BJ (cell line): Measurements from ENCODE around the gene AGBL4. TPM values are rescaled to one million over a fixed set of nuclear protein-coding genes. Genes with fewer than 3 reads are reported as not detected.

ENCODE experiments used
- CTCF ChIA-PET: fragments of 350-600 bp; formaldehyde crosslinking; extraction: SDS; loops from one replicate; lab custom pipeline; 2021; ENCODE audit warnings: antibody characterized with exemption, inconsistent platforms; lab: Yijun Ruan, JAX
- POLR2A ChIA-PET: fragments of 300-600 bp; sonication (Branson Sonifier 250); formaldehyde crosslinking; extraction: SDS; loops from one replicate; lab custom pipeline; 2021; ENCODE audit warnings: antibody characterized with exemption; lab: Charles Lee
- DNase-seq: peaks from one replicate; pipeline ENCODE4 v3.0.0-alpha.2; 2011; ENCODE audit warnings: low read depth
- H3K27me3 ChIP-seq: 2 replicates; pipeline ENCODE4 v1.6.0; 2011; ENCODE audit warnings: low read length; ENCODE audit not compliant: control insufficient read depth, insufficient read depth
- H3K36me3 ChIP-seq: 2 replicates; pipeline ENCODE4 v1.5.1; 2011; ENCODE audit warnings: low read length; ENCODE audit not compliant: control insufficient read depth, insufficient read depth
- H3K4me3 ChIP-seq: 2 replicates; pipeline ENCODE4 v1.5.1; 2011; ENCODE audit warnings: low read depth, mild to moderate bottlenecking, control low read depth, low read length
- polyA plus RNA-seq: library from polyadenylated mRNA; depleted of rRNA; stranded (reverse); fragments of >200 nt; gene quantifications from 2 replicates; pipeline ENCODE4 v1.2.3, GENCODE V29; 2011
- TF ChIP-seq, protein P1 (sequence below): IDR thresholded peaks from 2 replicates; pipeline ENCODE4 v1.5.1; 2011; ENCODE audit warnings: low read depth, mild to moderate bottlenecking, control low read depth, inconsistent platforms, low read length, moderate library complexity; ENCODE audit not compliant: insufficient read depth

Gene AGBL4
- polyA plus RNA-seq, 1 experiment = not detected

DNA sequence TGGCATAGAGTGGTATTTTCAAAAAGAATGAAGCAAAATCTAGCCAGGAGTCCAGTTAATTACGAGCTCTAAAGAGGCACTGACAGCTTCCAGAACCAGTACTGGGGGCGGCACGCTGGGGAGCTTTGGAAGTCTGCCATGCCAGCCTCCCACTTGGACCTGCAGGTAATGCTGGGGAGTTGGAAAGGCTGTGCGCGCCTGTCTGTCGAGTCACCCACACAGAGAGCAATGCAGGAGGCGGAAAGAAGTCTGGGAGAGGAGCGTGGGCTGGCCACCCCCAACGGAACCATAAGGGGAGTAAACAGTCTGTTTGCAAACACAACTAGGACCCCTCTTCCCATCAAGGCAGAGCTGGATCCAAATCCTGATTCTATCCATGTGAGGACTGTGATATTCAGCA, 1331.5 kb downstream of the AGBL4 start:
- POLR2A ChIA-PET = no interaction called here
- CTCF ChIA-PET = interaction anchor here (0.7 to 1.5 kb wide), 4 partner anchors 15 to 125 kb away, joined by 3 to 4 read pairs (median 3); no protein-coding TSS in a partner anchor

DNA sequence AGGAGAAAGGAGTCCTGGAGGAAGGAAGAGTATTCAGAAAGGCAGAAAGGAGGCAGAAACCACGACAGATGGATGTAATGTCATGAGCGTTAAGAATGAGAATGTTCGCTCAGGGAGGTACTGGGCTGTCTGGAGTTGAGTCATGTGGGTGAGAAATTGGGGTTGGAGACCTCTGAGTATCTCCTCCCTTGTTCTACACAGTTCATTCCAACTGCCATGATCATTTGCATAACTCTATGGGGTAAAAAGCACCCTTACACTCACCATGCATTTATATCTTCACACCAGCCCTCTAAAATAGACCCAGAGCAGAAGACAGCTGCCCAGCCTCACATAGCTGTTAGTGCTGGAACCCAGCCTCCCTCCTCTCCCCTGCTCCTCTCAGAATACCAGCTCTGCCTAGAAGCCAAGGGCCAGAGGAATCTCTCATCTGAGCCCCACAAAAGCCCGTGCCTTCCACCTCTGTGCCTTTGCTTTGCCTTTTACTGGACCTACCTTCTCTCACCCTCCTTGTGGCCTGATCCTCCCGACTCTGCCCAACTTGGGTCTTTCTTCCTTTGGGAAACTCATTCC, 1332.2 kb downstream of the AGBL4 start:
- ChIA-PET CTCF (interaction anchor here (0.7 to 1.5 kb wide), 4 partner anchors 15 to 126 kb away, joined by 3 to 4 read pairs (median 3); no protein-coding TSS in a partner anchor), POLR2A (no interaction called here)
- Histone ChIP-seq H3K36me3 (no peaks in the 10 kb centered on the region), H3K27me3 (no peaks in the 10 kb centered on the region), H3K4me3 (no peak overlapping the region)
- no peak for DNase-seq
- TF ChIP-seq, protein P1, sequence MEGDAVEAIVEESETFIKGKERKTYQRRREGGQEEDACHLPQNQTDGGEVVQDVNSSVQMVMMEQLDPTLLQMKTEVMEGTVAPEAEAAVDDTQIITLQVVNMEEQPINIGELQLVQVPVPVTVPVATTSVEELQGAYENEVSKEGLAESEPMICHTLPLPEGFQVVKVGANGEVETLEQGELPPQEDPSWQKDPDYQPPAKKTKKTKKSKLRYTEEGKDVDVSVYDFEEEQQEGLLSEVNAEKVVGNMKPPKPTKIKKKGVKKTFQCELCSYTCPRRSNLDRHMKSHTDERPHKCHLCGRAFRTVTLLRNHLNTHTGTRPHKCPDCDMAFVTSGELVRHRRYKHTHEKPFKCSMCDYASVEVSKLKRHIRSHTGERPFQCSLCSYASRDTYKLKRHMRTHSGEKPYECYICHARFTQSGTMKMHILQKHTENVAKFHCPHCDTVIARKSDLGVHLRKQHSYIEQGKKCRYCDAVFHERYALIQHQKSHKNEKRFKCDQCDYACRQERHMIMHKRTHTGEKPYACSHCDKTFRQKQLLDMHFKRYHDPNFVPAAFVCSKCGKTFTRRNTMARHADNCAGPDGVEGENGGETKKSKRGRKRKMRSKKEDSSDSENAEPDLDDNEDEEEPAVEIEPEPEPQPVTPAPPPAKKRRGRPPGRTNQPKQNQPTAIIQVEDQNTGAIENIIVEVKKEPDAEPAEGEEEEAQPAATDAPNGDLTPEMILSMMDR = no peak

More for the DNA sequence above, 1331.5 kb downstream of the AGBL4 start:
- Histone ChIP-seq H3K36me3 (no peaks in the 10 kb centered on the region), H3K4me3 (no peak overlapping the region), H3K27me3 (no peaks in the 10 kb centered on the region)
- DNase-seq = no peak
- TF ChIP-seq, protein P1 = no peak

DNA sequence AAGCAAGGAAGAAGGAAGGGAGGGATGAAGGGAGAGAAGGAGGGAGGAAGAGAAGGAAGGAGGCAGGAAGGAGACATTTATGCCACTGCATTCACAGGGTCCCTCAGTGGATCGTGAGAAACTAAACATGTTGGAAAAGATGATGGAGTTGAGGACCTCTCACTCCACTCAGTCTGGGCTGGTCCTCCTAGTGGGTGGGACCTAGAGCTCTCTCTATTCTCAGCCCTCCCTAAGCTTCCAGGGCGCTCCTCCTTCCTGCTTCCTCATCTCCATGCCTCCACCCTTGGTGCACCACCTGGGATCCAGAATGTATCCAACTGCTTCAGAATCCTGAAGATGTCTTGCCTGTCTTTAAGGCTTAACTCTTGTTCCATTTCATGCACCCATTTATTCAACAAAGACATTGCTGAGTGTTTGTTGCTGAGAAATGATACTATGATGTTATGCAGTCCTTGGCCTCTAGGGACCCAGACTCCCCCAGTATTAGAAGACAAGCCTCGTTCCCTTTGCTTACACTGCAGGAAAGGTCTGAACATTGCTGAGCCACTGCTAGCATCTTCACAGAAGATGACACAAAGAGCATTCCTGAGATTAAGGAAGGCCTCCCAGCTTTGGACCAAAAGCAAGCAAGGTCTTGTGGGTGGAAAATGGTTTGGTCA, 1335.5 kb downstream of the AGBL4 start:
- TF ChIP-seq, protein P1 = peak; percentile 27; the same call in 1 of the 2 replicates
- DNase-seq = no peak
- Histone ChIP-seq H3K4me3 (no peak overlapping the region), H3K27me3 (no peaks in the 10 kb centered on the region), H3K36me3 (no peaks in the 10 kb centered on the region)
- CTCF ChIA-PET = interaction anchor here (0.7 to 3.0 kb wide), 5 partner anchors 8 to 129 kb away, joined by 3 to 10 read pairs (median 5); no protein-coding TSS in a partner anchor
- POLR2A ChIA-PET = no interaction called here

DNA sequence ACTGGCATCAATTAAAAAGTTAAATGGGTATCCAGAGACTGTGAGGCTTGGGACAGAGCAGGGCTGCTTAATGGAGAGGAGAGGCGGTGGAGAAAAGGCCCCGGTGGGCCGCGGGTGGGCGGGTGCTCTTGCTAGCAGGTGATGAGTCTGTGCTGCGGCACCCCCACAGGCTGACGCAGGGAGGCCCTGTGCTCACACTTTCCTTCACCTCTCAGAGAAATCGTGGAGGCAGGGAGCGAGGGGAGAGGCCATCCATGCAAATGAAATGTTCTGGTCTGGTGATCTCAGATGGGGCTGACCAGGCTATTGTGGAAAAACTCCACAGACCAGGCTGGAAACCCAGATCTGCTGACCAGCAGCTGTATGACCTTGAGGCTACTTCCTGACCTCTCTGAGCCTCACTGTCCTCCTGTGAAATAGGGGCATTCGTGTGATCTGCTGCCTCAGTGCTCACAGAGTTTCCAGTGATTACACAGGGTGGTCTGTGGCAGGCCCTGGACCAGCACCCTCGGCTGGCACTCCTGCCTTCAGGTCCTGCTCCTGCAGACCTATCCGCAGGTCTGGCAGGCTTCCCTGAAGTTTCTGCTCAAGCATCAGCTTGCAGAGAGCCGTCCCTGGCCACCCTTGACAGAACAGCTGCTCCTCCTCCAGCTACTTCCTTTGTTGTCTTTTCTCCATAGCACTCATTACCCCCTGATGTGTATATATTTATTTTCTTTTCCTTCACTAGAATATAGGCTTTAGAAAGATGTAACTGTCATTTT, 1336.3 kb downstream of the AGBL4 start:
- H3K27me3 ChIP-seq = no peaks in the 10 kb centered on the region

More for the DNA sequence above, 1336.3 kb downstream of the AGBL4 start:
- ChIA-PET CTCF (interaction anchor here (1.0 to 3.0 kb wide), 5 partner anchors 9 to 130 kb away, joined by 3 to 10 read pairs (median 5); no protein-coding TSS in a partner anchor), POLR2A (no interaction called here)
- no peak for DNase-seq
- TF ChIP-seq, protein P1 = no peak
- H3K36me3 ChIP-seq = no peaks in the 10 kb centered on the region
- H3K4me3 ChIP-seq = no peak overlapping the region
